SK-N-MC (cell line): ENCODE results near the gene PAX7.

Experiments
- EZH2 ChIP-seq: fragments of 200-600 bp; sonication (generic); IDR thresholded peaks from one replicate; pipeline ENCODE4 v1.6.1; 2017; ENCODE audit warnings: antibody characterized with exemption
- FOXP2 ChIP-seq: optimal IDR thresholded peaks from 2 replicates; pipeline ENCODE3; 2011; ENCODE audit warnings: mild to moderate bottlenecking, moderate library complexity; ENCODE audit not compliant: insufficient read depth; ENCODE audit errors: extremely low read length, control extremely low read depth
- POLR2AphosphoS5 ChIP-seq: IDR thresholded peaks from 2 replicates; pipeline ENCODE4 v1.6.1; 2012; ENCODE audit warnings: mild to moderate bottlenecking, low read depth, low read length, borderline replicate concordance

- no peak for TF ChIP-seq EZH2
- TF ChIP-seq POLR2AphosphoS5 = no peak
- TF ChIP-seq FOXP2 = no peak
These were observed 28.2 kb downstream of the PAX7 start for GRCh38 chr1:18658831-18659230.
